HUES6 (cell line): ENCODE measurements around the gene QKI.

ENCODE experiments used
- H3K27ac ChIP-seq: 2 replicates; pipeline ENCODE4 v1.7.0; 2013; ENCODE audit warnings: low read depth, mild to moderate bottlenecking, low read length, inconsistent platforms
- H3K27me3 ChIP-seq: 2 replicates; pipeline ENCODE4 v1.6.1; 2013; ENCODE audit warnings: low read length; ENCODE audit not compliant: control insufficient read depth, insufficient read depth
- H3K36me3 ChIP-seq: 2 replicates; pipeline ENCODE4 v1.6.1; 2013; ENCODE audit warnings: low read length; ENCODE audit not compliant: control insufficient read depth, insufficient read depth
- H3K4me1 ChIP-seq: 2 replicates; pipeline ENCODE4 v1.6.1; 2013; ENCODE audit warnings: low read length; ENCODE audit not compliant: control insufficient read depth, insufficient read depth
- H3K4me3 ChIP-seq: 2 replicates; pipeline ENCODE4 v1.5.1; 2013; ENCODE audit warnings: low read depth, low read length
- H3K9ac ChIP-seq: one replicate; pipeline ENCODE4 v1.6.1; 2013; ENCODE audit warnings: mild to moderate bottlenecking, low read length
- H3K9me3 ChIP-seq: 2 replicates; pipeline ENCODE4 v1.6.1; 2013; ENCODE audit warnings: low read depth, low read length; ENCODE audit not compliant: control insufficient read depth, insufficient read depth

The QKI gene

DNA sequence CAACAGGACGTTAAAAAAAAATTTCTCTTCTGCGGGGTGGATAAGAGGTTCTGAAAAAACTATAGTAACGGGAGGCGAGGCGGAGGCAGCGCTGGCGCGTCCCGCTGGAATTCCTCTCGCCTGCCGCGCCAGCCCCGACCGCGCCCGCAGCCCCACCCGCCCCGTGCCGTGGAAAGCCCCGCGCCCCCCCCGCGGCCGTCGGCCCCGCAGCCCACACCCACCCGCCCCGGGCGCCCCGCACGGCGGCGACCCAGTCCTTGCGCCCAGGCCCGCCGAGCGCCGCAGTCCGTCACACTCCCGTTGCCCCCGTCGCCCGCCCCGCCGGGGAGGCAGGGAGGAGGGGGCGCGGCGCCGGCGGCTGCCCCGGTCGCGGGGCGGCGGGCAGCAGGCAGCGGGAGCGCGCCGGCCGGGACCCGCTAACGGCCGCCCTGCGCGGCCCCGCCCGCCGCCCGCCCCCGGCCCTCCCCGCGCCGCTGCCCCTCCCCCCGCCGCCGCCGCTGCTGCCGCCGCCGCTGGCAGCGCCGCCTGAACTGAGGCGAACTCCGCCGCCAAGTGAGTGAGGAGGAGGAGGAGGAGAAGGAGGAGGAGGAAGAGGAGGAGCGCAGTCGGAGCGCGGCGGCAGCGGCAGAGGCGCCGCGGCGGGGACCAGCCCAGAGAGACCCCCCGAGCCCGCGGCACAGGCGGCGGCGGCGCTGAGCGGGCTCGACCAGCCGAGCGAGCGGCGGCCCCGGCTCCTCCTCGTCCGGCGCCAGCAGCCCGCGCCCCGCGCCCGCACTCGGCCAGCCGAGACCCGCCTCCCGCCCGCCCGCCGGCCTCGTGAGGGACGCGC lies at the start of gene QKI:
QKI (plus strand) TSS at position 602 of the 829 bp plus-strand sequence. CDS start 476 bp downstream, outside the sequence.
- H3K27me3 ChIP-seq: no peaks in the 10 kb centered on the region
- peak within 1 kb of the TSS; percentile 99 for H3K4me3 ChIP-seq
- H3K9ac ChIP-seq: peak within 1 kb of the TSS; percentile 90
- no peaks in the 10 kb centered on the region for H3K36me3 ChIP-seq
- no peaks in the 10 kb centered on the region for H3K9me3 ChIP-seq
- peaks cover 25% of the 10 kb centered on the region for H3K4me1 ChIP-seq
- H3K27ac ChIP-seq: peak within 1 kb of the TSS; percentile 94

DNA sequence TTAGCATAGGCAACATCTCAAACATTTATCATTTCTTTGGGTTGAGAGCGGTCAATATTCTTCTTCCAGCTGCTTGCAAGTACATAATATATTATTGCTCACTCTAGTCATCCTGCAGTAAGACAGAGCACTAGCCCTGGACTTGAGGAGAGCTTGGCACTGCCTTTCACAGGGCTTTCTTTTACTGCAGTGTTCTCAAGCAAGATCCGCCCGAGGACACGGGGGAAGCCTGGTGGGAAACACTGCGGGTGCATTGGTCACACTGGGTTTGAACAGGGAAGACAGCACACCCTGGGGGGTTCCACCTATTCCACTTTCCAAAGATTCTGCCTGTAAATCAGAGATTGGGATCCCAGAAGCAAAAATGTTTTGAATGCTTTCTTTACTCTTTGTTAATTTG lies 48.2 kb upstream of the QKI start:
- H3K27me3 ChIP-seq: no peaks in the 10 kb centered on the region

GRCh38 chr6:163367497-163368183 lies 46.9 kb upstream of the QKI start:
- no peak overlapping the region for H3K4me3 ChIP-seq
- no peaks in the 10 kb centered on the region for H3K9me3 ChIP-seq
- H3K36me3 ChIP-seq: no peaks in the 10 kb centered on the region
- no peaks in the 10 kb centered on the region for H3K27me3 ChIP-seq
- peaks cover 11% of the 10 kb centered on the region for H3K4me1 ChIP-seq
- no peak overlapping the region for H3K9ac ChIP-seq
- H3K27ac ChIP-seq: no peak overlapping the region

More for the DNA sequence above, 48.2 kb upstream of the QKI start:
- H3K9me3 ChIP-seq: no peaks in the 10 kb centered on the region
- H3K4me3 ChIP-seq: no peak overlapping the region
- no peak overlapping the region for H3K27ac ChIP-seq
- no peaks in the 10 kb centered on the region for H3K36me3 ChIP-seq
- peaks cover 11% of the 10 kb centered on the region for H3K4me1 ChIP-seq
- H3K9ac ChIP-seq: no peak overlapping the region

DNA sequence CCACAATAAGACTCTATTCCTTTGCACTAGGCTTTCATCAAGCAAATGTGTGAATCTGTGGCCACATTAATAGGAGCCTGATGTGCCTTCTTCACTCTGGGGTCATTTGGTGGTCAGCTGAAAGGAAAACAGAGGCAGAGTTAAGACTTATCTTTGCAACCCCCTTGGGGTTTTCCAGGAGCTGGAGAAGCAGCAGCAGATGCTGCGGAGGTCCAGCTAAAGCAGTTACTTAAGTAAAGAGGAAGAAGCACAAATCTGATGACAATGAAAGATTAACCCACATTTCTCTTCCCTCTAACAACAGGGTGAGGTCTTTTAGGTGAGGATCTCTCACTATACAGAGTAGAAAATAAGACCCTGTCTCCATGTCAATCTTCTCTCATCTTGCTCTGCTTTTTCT lies 45.4 kb upstream of the QKI start:
- Histone ChIP-seq H3K27me3 (no peaks in the 10 kb centered on the region), H3K9me3 (no peaks in the 10 kb centered on the region), H3K9ac (no peak overlapping the region), H3K4me3 (no peak overlapping the region), H3K4me1 (peaks cover 11% of the 10 kb centered on the region), H3K27ac (no peak overlapping the region), H3K36me3 (no peaks in the 10 kb centered on the region)

- H3K4me3 ChIP-seq: no peak overlapping the region
- no peaks in the 10 kb centered on the region for H3K27me3 ChIP-seq
Observed at GRCh38 chr6:163369628-163370365, 44.7 kb upstream of the QKI start.

DNA sequence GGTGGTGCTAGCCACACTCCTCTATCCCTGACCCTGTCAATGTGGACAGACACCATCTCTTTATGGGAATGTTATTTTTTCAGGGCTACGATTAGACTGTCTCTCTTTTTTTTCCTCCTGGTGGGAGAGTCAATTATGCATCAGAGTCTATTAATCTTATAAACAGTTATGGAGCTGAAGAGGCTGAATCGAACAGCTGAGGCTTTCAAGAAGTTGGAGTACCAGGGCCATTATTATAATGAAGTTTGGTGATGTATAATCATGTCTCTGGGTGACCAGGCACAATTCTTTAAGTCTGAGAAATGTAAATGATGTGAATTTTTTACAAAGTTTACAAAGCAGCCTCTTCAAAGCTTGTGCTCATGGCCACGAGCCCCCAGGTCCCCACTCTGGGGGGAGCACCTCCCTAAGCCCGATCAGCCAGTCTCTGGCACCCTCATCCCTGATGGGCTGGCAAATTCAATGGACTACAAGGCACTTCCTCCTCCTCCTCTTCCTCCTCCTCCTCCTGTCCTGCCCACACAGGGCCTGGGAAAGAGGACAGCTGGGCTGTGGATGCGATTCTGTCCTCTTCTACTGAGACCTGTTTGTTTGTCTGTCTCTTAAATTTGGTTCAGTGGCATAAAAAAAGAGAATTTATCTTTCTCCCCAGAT lies 43.9 kb upstream of the QKI start:
- Histone ChIP-seq H3K27ac (no peak overlapping the region), H3K9me3 (no peaks in the 10 kb centered on the region), H3K27me3 (no peaks in the 10 kb centered on the region), H3K9ac (no peak overlapping the region), H3K36me3 (no peaks in the 10 kb centered on the region), H3K4me3 (no peak overlapping the region), H3K4me1 (peaks cover 11% of the 10 kb centered on the region)

More at GRCh38 chr6:163369628-163370365, 44.7 kb upstream of the QKI start:
- Histone ChIP-seq H3K9me3 (no peaks in the 10 kb centered on the region), H3K36me3 (no peaks in the 10 kb centered on the region), H3K4me1 (peaks cover 11% of the 10 kb centered on the region), H3K27ac (no peak overlapping the region), H3K9ac (no peak overlapping the region)

- Histone ChIP-seq H3K4me1 (peaks cover 11% of the 10 kb centered on the region), H3K27me3 (no peaks in the 10 kb centered on the region), H3K36me3 (no peaks in the 10 kb centered on the region), H3K9me3 (no peaks in the 10 kb centered on the region), H3K4me3 (no peak overlapping the region), H3K27ac (no peak overlapping the region), H3K9ac (no peak overlapping the region)
Observed at GRCh38 chr6:163371129-163371528, 43.4 kb upstream of the QKI start.

- H3K4me1 ChIP-seq: peaks cover 6% of the 10 kb centered on the region; the same call in 1 of the 2 replicates
- no peaks in the 10 kb centered on the region for H3K9me3 ChIP-seq
- no peak overlapping the region for H3K9ac ChIP-seq
- no peak overlapping the region for H3K27ac ChIP-seq
- H3K36me3 ChIP-seq: no peaks in the 10 kb centered on the region
- no peaks in the 10 kb centered on the region for H3K27me3 ChIP-seq
- no peak overlapping the region for H3K4me3 ChIP-seq
Observed at GRCh38 chr6:163373240-163373639, 41.3 kb upstream of the QKI start.

DNA sequence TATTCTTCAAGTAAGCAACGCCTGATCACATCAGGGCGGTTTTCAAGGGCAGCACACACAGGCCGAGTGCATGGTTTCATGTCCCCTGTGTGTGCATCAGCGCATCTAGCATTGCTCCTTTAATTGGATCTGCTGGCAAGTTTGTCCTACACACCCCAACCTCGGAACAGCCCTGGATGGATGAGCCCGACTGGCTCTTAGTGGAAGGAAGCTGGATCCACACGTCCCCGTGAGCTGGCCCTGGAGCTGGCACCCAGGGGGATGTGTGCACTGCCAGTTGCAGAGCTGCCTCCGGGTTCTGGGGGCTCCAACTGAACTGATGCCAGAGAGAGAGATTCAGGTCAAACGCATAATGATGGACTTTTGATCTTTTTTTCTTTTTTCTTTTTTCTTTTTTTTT lies 39.2 kb upstream of the QKI start:
- Histone ChIP-seq H3K9ac (no peak overlapping the region), H3K9me3 (no peaks in the 10 kb centered on the region), H3K27ac (no peak overlapping the region), H3K36me3 (no peaks in the 10 kb centered on the region), H3K4me1 (no peaks in the 10 kb centered on the region), H3K27me3 (no peaks in the 10 kb centered on the region), H3K4me3 (no peak overlapping the region)

- Histone ChIP-seq H3K4me3 (no peak overlapping the region), H3K9ac (no peak overlapping the region), H3K36me3 (no peaks in the 10 kb centered on the region), H3K27me3 (no peaks in the 10 kb centered on the region), H3K27ac (no peak overlapping the region), H3K9me3 (no peaks in the 10 kb centered on the region), H3K4me1 (no peaks in the 10 kb centered on the region)
Observed at GRCh38 chr6:163376187-163376586, 38.3 kb upstream of the QKI start.
